Body of pancreas (tissue), 4 donors: ENCODE data around the gene SPATA13. TPM values are rescaled to one million over a fixed set of nuclear protein-coding genes. Genes with fewer than 3 reads are reported as not detected.
A peak's percentile ranks its signal among the peaks of the same experiment; 100 is the strongest.

Source experiments
- ATAC-seq: fragments of 150-250 bp; one replicate; pipeline ENCODE4 v1.9.1; 2016
- DNase-seq, 4 donors: peaks; one replicate each; pipeline ENCODE4 v3.0.0-alpha.2; 2019
- H3K27ac ChIP-seq, 4 donors: fragments of 200-600 bp; sonication (generic); 1 replicate in 3 of 4; 2 replicates in 1 of 4; pipeline versions ENCODE4 v1.5.1 to v1.6.1; 2016 to 2019; ENCODE audit warnings: mild to moderate bottlenecking in 1 of 4, mixed read lengths in 1 of 4, moderate library complexity in 1 of 4
- H3K27me3 ChIP-seq, 2 donors: fragments of 200-600 bp; sonication (generic); one replicate each; pipeline ENCODE4 v1.6.0; 2016; ENCODE audit warnings: mild to moderate bottlenecking in 1 of 2
- H3K36me3 ChIP-seq, 2 donors: fragments of 200-600 bp; sonication (generic); replicated peaks in 1 of 2; 2 replicates each; pipeline ENCODE4 v1.5.1; 2016; ENCODE audit warnings: low read depth in 2 of 2; ENCODE audit not compliant: insufficient read depth in 1 of 2
- H3K4me1 ChIP-seq: fragments of 200-600 bp; sonication (generic); one replicate; pipeline ENCODE4 v1.6.0; 2016
- H3K4me3 ChIP-seq, 2 donors: fragments of 200-600 bp; sonication (generic); 1 replicate in 1 of 2; 2 replicates in 1 of 2; pipeline ENCODE4 v1.5.1; 2016 to 2019
- H3K9me3 ChIP-seq, 3 donors: fragments of 200-600 bp; sonication (generic); 1 replicate in 2 of 3; 2 replicates in 1 of 3; pipeline ENCODE4 v1.5.1; 2016
- POLR2A ChIP-seq, 3 donors: fragments of 450-650 bp; IDR thresholded peaks; one replicate each; pipeline ENCODE4 v1.6.1; 2016; ENCODE audit warnings: antibody characterized with exemption in 3 of 3, mild to moderate bottlenecking in 2 of 3
- WGBS, 2 donors: methylation state at CpG; one replicate each; pipeline ENCODE4 v1.1.5; 2017; 5-methylcytosine and 5-hydroxymethylcytosine counted together
- intact Hi-C: fragments of 100-400 bp; cut with DNase I; formaldehyde crosslinking; loops from one replicate; pipeline ENCODE4 v1.15.1; 2023
- total RNA-seq, 2 donors: library from RNA; depleted of rRNA; stranded (reverse); fragments of >200 nt; gene quantifications; one replicate each; pipeline ENCODE4 v1.1.0, GENCODE V29; 2016
- TF ChIP-seq, protein P1 (sequence below), 7 experiments: fragments of 450-650 bp in 4 of 7; fragments of 200-600 bp in 3 of 7; sonication (generic) in 3 of 7; IDR thresholded peaks; one replicate each; pipeline ENCODE4 v1.5.1; 2016 to 2019; ENCODE audit warnings: antibody characterized with exemption in 7 of 7

SPATA13 gene
- total RNA-seq, 2 donors from 2014 or later: 83.3 to 359 TPM

DNA sequence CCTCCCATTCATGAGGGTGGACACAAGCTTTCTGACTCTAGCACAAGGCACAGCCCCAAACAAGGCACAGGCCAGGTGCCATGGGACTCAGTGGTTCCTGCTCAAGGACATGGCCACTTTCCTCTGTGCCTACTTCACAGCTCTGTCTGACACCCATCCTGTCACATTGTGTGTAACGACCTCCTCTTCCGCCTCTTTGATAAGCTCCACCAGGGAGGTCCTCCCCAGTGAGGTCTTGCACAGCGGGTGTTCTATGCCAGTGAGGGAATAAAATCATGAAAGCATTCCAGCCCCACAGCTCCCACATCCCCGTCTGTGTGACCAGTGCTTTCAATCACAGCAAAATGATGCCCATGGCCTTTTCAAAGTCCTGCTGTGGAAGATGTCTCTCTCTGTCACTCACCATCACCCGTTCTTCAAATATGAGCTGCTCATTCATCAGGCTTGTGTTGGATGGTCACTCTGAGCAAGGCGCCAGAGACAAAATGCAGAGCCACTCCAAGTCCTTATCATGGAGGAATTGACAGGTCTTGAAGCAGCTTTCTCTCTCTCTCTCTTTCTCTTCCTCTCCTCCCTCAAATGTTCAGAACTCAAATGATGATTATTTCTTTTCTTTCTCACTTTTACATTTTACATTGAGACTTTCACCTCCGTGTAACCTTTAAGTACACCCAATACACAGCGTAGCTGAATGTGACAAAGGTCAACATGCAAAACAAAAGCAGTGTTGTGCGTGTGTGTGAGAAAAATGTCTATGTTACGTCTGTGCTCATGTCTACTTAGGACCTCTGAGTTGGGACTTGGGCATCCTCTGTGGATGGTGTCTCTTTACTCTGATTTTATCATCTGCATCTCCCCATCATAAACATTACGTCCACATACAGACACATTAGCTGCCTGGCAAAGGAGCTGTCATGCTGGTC is 8.0 kb upstream of the SPATA13 start:
- Histone ChIP-seq H3K4me1 (peaks cover 24% of the 10 kb centered on the region), H3K27ac (no peak overlapping the region), H3K36me3 (no peaks in the 10 kb centered on the region), H3K27me3 (no peaks in the 10 kb centered on the region), H3K4me3 (no peak overlapping the region), H3K9me3 (no peaks in the 10 kb centered on the region)
- WGBS, 2 donors: 86 to 89% methylated on average over 11 of the region's 11 CpGs
- no peak for ATAC-seq
- intact Hi-C loops: no loop called here
- DNase-seq: no peak
- no peak for TF ChIP-seq POLR2A (IDR thresholded peaks at IDR 0.05)
- TF ChIP-seq, protein P1, sequence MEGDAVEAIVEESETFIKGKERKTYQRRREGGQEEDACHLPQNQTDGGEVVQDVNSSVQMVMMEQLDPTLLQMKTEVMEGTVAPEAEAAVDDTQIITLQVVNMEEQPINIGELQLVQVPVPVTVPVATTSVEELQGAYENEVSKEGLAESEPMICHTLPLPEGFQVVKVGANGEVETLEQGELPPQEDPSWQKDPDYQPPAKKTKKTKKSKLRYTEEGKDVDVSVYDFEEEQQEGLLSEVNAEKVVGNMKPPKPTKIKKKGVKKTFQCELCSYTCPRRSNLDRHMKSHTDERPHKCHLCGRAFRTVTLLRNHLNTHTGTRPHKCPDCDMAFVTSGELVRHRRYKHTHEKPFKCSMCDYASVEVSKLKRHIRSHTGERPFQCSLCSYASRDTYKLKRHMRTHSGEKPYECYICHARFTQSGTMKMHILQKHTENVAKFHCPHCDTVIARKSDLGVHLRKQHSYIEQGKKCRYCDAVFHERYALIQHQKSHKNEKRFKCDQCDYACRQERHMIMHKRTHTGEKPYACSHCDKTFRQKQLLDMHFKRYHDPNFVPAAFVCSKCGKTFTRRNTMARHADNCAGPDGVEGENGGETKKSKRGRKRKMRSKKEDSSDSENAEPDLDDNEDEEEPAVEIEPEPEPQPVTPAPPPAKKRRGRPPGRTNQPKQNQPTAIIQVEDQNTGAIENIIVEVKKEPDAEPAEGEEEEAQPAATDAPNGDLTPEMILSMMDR (IDR thresholded peaks at IDR 0.05): no peak

DNA sequence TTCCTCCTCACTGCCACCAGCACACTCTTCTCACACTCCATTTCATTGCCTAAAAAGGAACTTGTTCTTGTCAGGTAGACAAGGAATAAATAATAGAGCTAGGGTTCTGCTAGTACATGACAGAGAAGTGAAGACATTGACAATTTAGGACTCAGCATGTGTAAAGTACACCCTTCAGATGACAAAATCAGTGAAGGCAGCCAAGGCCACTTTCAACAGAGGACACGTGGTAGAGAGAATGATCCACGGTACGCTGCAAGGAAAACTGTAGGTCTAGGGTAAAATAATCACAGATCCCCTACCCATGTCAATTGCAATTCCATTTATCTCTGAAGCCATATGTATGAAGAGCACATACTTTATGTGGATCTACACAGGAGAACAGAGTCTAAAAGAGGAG is 7.2 kb upstream of the SPATA13 start:
- DNase-seq (no peak), ATAC-seq (no peak)
- intact Hi-C loops: no loop called here
- Histone ChIP-seq H3K4me3 (no peak overlapping the region), H3K9me3 (no peaks in the 10 kb centered on the region), H3K36me3 (no peaks in the 10 kb centered on the region), H3K27ac (peak overlapping the region in 3 of 4 donors; percentile 0 to 36 (median 30)), H3K27me3 (no peaks in the 10 kb centered on the region), H3K4me1 (peaks cover 24% of the 10 kb centered on the region)
- TF ChIP-seq, protein P1 (IDR thresholded peaks at IDR 0.05): no peak
- no peak for TF ChIP-seq POLR2A (IDR thresholded peaks at IDR 0.05)
- 40 to 41% methylated on average over 3 of the region's 3 CpGs for WGBS, 2 donors

DNA sequence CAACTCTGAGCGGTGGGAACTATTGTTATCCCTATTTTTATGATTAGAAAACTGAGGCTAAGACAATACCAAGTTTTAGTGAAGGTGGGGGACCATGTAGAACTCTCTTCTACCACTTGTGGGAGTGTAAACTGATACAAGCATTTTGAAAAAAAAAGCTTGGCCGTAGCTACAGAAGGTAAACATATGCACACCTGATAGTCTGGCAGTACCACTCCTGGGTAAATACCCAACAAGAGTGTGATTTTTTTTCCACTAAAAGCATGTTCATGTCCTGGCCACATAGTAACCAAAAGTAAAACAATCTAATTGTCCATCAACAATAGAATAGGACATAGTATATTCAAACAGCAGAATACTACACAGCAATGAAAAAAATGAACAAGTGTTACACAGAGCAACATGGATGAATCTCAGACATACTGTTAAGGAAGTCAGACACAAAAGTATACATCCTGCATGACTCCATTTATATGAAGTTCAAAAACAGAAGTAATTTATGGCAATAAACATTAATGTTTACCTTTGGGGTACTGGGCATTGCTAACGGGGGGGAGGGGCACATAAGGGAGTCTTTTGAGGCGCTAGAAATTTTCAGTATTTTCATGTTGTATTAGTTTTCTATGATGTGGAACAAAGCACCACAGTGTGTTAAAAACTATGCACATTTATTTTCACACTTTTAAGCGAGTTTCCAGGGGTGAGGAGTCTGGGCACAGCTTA is 6.4 kb upstream of the SPATA13 start:
- ATAC-seq (peak; percentile 91), DNase-seq (no peak)
- H3K9me3 ChIP-seq: no peaks in the 10 kb centered on the region
- no peak overlapping the region for H3K4me3 ChIP-seq
- intact Hi-C loops: no loop called here
- H3K27ac ChIP-seq: peak overlapping the region in 2 of 4 donors; percentile 36 to 39
- H3K4me1 ChIP-seq: peaks cover 24% of the 10 kb centered on the region
- no peaks in the 10 kb centered on the region for H3K36me3 ChIP-seq
- no peaks in the 10 kb centered on the region for H3K27me3 ChIP-seq
- WGBS, 2 donors: 54 to 57% methylated on average over 5 of the region's 5 CpGs
- TF ChIP-seq, protein P1 (IDR thresholded peaks at IDR 0.05): peak in 3 of 7 experiments; percentile 13 to 25 (median 22)
- no peak for TF ChIP-seq POLR2A (IDR thresholded peaks at IDR 0.05)

DNA sequence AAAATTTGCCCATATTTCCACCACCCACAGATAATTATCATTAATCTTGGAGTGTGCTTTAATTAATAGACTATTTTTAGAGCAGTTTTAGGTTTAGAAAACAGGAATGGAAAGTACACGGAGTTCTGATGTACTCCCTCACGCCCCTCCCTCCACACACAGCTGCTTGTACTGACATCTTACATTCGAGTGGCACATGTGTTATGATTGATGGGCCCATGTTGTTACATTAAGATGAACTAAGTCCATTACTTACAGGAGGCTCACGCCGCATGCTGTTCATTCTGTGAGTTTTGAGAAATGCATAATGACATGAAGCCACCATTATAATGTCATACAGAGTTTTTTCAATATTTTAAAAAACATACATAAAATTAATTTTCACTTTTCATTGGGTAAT is 1.2 kb upstream of the SPATA13 start:
- Histone ChIP-seq H3K9me3 (no peaks in the 10 kb centered on the region), H3K36me3 (no peaks in the 10 kb centered on the region), H3K27ac (peak overlapping the region in 3 of 4 donors; percentile 97 to 100 (median 98)), H3K27me3 (no peaks in the 10 kb centered on the region), H3K4me1 (peaks cover 38% of the 10 kb centered on the region), H3K4me3 (no peak overlapping the region)
- intact Hi-C loops: no loop called here
- no peak for ATAC-seq
- DNase-seq: peak in 1 of 4 donors; percentile 25
- TF ChIP-seq, protein P1 (IDR thresholded peaks at IDR 0.05): no peak
- TF ChIP-seq POLR2A (IDR thresholded peaks at IDR 0.05): no peak
- 60 to 61% methylated on average over 5 of the region's 5 CpGs for WGBS, 2 donors
